Neural cell (in vitro differentiated cells): ENCODE results near the gene FAM20B. TPM values are rescaled to one million over a fixed set of nuclear protein-coding genes. Genes with fewer than 3 reads are reported as not detected.

Source experiments
- H2AFZ ChIP-seq: fragments of 200-600, 300-800 bp; sonication (generic), shearing (Covaris generic); 2 replicates; pipeline ENCODE4 v1.6.0; 2014; ENCODE audit warnings: low read depth, mild to moderate bottlenecking, antibody characterized with exemption, low read length, moderate library complexity
- H3F3A ChIP-seq: fragments of 200-600 bp; shearing (Covaris generic); 2 replicates; pipeline ENCODE4 v1.6.1; 2016; ENCODE audit warnings: mild to moderate bottlenecking, moderate library complexity, mixed read lengths, antibody characterized with exemption, low read length; ENCODE audit not compliant: insufficient read depth, poor library complexity, severe bottlenecking
- H3K27ac ChIP-seq: fragments of 200-600, 300-800 bp; sonication (generic), shearing (Covaris generic); 2 replicates; pipeline ENCODE4 v1.5.1; 2014; ENCODE audit warnings: mild to moderate bottlenecking, low read length, moderate library complexity
- H3K27me3 ChIP-seq: fragments of 300-800, 200-600 bp; sonication (generic), shearing (Covaris generic); 2 replicates; pipeline ENCODE4 v1.6.0; 2014; ENCODE audit warnings: mild to moderate bottlenecking, low read depth, low read length, moderate library complexity; ENCODE audit not compliant: insufficient read depth
- H3K36me3 ChIP-seq: fragments of 300-800, 200-600 bp; sonication (generic), shearing (Covaris generic); 2 replicates; pipeline ENCODE4 v1.5.1; 2014; ENCODE audit warnings: mild to moderate bottlenecking, antibody characterized with exemption, low read length, moderate library complexity; ENCODE audit not compliant: insufficient read depth
- H3K4me2 ChIP-seq: fragments of 300-800, 200-600 bp; sonication (generic), shearing (Covaris generic); 2 replicates; pipeline ENCODE4 v1.6.0; 2014; ENCODE audit warnings: mild to moderate bottlenecking, low read length
- H3K4me3 ChIP-seq: fragments of 300-800, 200-600 bp; sonication (generic), shearing (Covaris generic); 2 replicates; pipeline ENCODE4 v1.5.1; 2014; ENCODE audit warnings: mild to moderate bottlenecking, low read length, moderate library complexity
- H3K79me2 ChIP-seq: fragments of 200-600 bp; shearing (Covaris generic); replicated peaks from 2 replicates; pipeline ENCODE4 v1.6.0; 2014; ENCODE audit warnings: mild to moderate bottlenecking, low read length, moderate library complexity; ENCODE audit not compliant: insufficient read depth
- H3K9ac ChIP-seq: fragments of 300-800, 200-600 bp; sonication (generic), shearing (Covaris generic); 2 replicates; pipeline ENCODE4 v1.6.1; 2016; ENCODE audit warnings: mild to moderate bottlenecking, low read length, mixed read lengths
- H3K9me2 ChIP-seq: fragments of 200-600 bp; shearing (Covaris generic); 2 replicates; pipeline ENCODE4 v1.6.1; 2016; ENCODE audit warnings: mild to moderate bottlenecking, low read length, mixed read lengths; ENCODE audit not compliant: insufficient read depth
- H3K9me3 ChIP-seq: fragments of 200-600, 300-800 bp; sonication (generic), shearing (Covaris generic); 2 replicates; pipeline ENCODE4 v1.6.1; 2016; ENCODE audit warnings: mild to moderate bottlenecking, mixed run types, low read length, moderate library complexity, mixed read lengths
- H4K20me1 ChIP-seq: fragments of 200-600 bp; shearing (Covaris generic); 2 replicates; pipeline ENCODE4 v1.6.1; 2016; ENCODE audit warnings: mild to moderate bottlenecking, mixed run types; ENCODE audit not compliant: insufficient read depth
- EP300 ChIP-seq: fragments of 450-650 bp; conservative IDR thresholded peaks from 2 replicates; pipeline ENCODE4 v1.6.1; 2014; ENCODE audit warnings: antibody characterized with exemption, mild to moderate bottlenecking, moderate library complexity; ENCODE audit not compliant: poor library complexity, severe bottlenecking
- EZH2 ChIP-seq: fragments of 200-600, 300-800 bp; shearing (Covaris generic), sonication (generic); IDR thresholded peaks from 2 replicates; pipeline ENCODE4 v1.6.1; 2014; ENCODE audit warnings: antibody characterized with exemption, low read length, borderline replicate concordance, mild to moderate bottlenecking; ENCODE audit not compliant: insufficient read depth, poor library complexity, severe bottlenecking
- MXI1 ChIP-seq: fragments of 450-650 bp; conservative IDR thresholded peaks from 2 replicates; pipeline ENCODE4 v1.6.1; 2014; ENCODE audit warnings: antibody characterized with exemption, mild to moderate bottlenecking; ENCODE audit not compliant: poor library complexity, severe bottlenecking
- POLR2AphosphoS5 ChIP-seq: IDR thresholded peaks from 2 replicates; pipeline ENCODE4 v1.6.1; 2012
- RAD21 ChIP-seq: fragments of 450-650 bp; conservative IDR thresholded peaks from 2 replicates; pipeline ENCODE4 v1.6.1; 2014; ENCODE audit warnings: antibody characterized with exemption, mild to moderate bottlenecking, moderate library complexity
- SMC3 ChIP-seq: fragments of 450-650 bp; conservative IDR thresholded peaks from 2 replicates; pipeline ENCODE4 v1.6.1; 2014; ENCODE audit warnings: antibody characterized with exemption, mild to moderate bottlenecking, moderate library complexity; ENCODE audit not compliant: poor library complexity
- TAF1 ChIP-seq: IDR thresholded peaks from 2 replicates; pipeline ENCODE4 v1.6.1; 2012; ENCODE audit warnings: low read depth
- polyA plus RNA-seq: library from polyadenylated mRNA; depleted of rRNA; stranded (reverse); fragments of >200 nt; gene quantifications from 2 replicates; pipeline ENCODE4 v1.2.3, GENCODE V29; 2014
- TF ChIP-seq, protein P1 (sequence below): IDR thresholded peaks from 2 replicates; pipeline ENCODE4 v1.6.1; 2012; ENCODE audit warnings: borderline replicate concordance
- TF ChIP-seq, protein P2 (sequence below): fragments of 450-650 bp; IDR thresholded peaks from 2 replicates; pipeline ENCODE4 v1.5.1; 2014; ENCODE audit warnings: antibody characterized with exemption, mild to moderate bottlenecking, moderate library complexity; ENCODE audit not compliant: poor library complexity, severe bottlenecking

The FAM20B gene
- polyA plus RNA-seq, 1 donor from 2014 or later, result 25.1 TPM

DNA sequence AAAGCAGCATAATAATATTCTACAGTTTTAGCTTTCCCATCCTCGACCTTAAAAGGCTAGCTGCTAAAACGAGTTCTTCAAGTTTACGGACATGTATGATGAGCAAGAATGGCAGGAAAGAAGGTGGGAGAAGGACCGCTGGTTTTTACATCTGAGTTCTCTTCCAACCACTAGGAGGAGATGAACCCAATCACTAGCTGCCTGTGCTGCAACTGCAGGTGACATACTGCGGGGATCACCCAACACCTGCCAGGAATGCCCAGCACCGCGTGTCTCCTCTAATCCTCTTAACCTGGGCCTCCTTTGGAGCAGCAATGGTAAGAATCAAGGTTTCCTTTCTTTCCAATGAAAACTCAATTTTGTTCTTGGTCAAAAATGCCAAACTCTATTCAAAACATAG, 79.7 kb downstream of the FAM20B start:
- H4K20me1 ChIP-seq, result no peaks in the 10 kb centered on the region
- no peaks in the 10 kb centered on the region for H3K79me2 ChIP-seq
- TF ChIP-seq SMC3 (peak; percentile 42), TAF1 (no peak), RAD21 (peak; percentile 38), MXI1 (no peak), EP300 (no peak), EZH2 (no peak), POLR2AphosphoS5 (no peak)
- TF ChIP-seq, protein P1, sequence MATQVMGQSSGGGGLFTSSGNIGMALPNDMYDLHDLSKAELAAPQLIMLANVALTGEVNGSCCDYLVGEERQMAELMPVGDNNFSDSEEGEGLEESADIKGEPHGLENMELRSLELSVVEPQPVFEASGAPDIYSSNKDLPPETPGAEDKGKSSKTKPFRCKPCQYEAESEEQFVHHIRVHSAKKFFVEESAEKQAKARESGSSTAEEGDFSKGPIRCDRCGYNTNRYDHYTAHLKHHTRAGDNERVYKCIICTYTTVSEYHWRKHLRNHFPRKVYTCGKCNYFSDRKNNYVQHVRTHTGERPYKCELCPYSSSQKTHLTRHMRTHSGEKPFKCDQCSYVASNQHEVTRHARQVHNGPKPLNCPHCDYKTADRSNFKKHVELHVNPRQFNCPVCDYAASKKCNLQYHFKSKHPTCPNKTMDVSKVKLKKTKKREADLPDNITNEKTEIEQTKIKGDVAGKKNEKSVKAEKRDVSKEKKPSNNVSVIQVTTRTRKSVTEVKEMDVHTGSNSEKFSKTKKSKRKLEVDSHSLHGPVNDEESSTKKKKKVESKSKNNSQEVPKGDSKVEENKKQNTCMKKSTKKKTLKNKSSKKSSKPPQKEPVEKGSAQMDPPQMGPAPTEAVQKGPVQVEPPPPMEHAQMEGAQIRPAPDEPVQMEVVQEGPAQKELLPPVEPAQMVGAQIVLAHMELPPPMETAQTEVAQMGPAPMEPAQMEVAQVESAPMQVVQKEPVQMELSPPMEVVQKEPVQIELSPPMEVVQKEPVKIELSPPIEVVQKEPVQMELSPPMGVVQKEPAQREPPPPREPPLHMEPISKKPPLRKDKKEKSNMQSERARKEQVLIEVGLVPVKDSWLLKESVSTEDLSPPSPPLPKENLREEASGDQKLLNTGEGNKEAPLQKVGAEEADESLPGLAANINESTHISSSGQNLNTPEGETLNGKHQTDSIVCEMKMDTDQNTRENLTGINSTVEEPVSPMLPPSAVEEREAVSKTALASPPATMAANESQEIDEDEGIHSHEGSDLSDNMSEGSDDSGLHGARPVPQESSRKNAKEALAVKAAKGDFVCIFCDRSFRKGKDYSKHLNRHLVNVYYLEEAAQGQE, result no peak
- TF ChIP-seq, protein P2, sequence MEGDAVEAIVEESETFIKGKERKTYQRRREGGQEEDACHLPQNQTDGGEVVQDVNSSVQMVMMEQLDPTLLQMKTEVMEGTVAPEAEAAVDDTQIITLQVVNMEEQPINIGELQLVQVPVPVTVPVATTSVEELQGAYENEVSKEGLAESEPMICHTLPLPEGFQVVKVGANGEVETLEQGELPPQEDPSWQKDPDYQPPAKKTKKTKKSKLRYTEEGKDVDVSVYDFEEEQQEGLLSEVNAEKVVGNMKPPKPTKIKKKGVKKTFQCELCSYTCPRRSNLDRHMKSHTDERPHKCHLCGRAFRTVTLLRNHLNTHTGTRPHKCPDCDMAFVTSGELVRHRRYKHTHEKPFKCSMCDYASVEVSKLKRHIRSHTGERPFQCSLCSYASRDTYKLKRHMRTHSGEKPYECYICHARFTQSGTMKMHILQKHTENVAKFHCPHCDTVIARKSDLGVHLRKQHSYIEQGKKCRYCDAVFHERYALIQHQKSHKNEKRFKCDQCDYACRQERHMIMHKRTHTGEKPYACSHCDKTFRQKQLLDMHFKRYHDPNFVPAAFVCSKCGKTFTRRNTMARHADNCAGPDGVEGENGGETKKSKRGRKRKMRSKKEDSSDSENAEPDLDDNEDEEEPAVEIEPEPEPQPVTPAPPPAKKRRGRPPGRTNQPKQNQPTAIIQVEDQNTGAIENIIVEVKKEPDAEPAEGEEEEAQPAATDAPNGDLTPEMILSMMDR, result peak; percentile 50
- no peak overlapping the region for H2AFZ ChIP-seq
- no peaks in the 10 kb centered on the region for H3F3A ChIP-seq
- no peaks in the 10 kb centered on the region for H3K9me3 ChIP-seq
- no peak overlapping the region for H3K4me2 ChIP-seq
- no peaks in the 10 kb centered on the region for H3K9me2 ChIP-seq
- H3K36me3 ChIP-seq, result peaks cover 1% of the 10 kb centered on the region
- H3K9ac ChIP-seq, result no peak overlapping the region
- no peaks in the 10 kb centered on the region for H3K27me3 ChIP-seq
- H3K27ac ChIP-seq, result no peak overlapping the region
- H3K4me3 ChIP-seq, result no peak overlapping the region

DNA sequence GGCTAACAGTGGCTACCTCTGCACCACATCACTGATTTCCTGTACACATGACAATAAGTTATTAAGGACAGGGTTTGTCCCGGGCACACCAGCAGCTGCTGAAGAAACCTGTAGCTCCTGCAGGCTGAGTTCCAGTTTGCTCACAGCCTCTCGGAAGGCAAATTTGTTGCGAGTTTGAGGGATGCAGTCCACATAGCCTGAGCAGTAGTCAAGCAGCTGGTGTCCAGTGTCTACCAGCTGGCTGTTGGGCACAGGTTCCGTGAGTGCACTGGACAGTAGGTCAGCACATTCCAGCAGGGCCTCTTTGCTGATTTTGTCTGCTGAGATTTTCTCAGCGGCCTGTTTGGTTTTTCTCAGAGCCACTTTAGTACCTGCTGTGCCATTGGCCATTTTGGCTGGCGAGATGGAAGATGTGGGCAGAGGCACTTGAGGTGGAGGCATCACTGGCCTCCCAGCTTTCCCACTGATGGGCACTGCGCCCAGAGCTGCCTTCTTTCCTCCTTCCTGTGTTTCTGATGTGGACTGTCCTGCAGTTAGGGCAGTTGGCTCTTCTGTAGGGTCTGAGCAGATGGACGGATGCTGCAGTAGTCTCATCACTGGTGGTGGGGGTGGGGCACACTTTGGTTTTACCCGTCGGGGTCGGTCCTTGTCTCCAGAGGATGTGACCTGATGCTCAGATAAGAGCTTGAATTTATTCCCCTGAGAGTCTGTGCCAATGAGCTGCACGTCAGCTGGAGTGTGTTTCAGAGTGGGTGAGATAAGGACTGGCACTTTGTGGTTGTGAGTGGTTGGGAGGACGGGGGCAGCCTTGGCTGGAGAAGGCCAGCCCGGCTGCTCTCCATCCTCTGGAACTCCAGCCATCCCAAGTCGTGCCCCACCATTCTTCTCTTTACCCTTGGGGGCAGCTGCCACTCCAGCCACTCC, 82.3 kb downstream of the FAM20B start:
- Histone ChIP-seq H3K79me2 (no peaks in the 10 kb centered on the region), H3K27ac (no peak overlapping the region), H2AFZ (no peak overlapping the region), H3K4me2 (no peak overlapping the region), H3K9me3 (no peaks in the 10 kb centered on the region), H3K27me3 (no peaks in the 10 kb centered on the region), H3K9ac (no peak overlapping the region), H3K36me3 (peaks cover 5% of the 10 kb centered on the region), H3K4me3 (no peak overlapping the region), H4K20me1 (no peaks in the 10 kb centered on the region), H3F3A (no peaks in the 10 kb centered on the region), H3K9me2 (no peaks in the 10 kb centered on the region)
- TF ChIP-seq, protein P1, result no peak
- TF ChIP-seq POLR2AphosphoS5, result no peak
- TF ChIP-seq RAD21, result no peak
- TF ChIP-seq, protein P2, result no peak
- no peak for TF ChIP-seq SMC3
- TF ChIP-seq EZH2, result no peak
- TF ChIP-seq EP300, result no peak
- TF ChIP-seq MXI1, result no peak
- no peak for TF ChIP-seq TAF1
